Common myeloid progenitor, CD34-positive (primary cell): ENCODE data around the gene TBC1D5.
"Not testable (repeated sequence)": the region's sequence is repeated elsewhere in the genome, so short reads cannot be mapped to it uniquely, and the experiment has no call there.

ENCODE experiments used
- CTCF ChIA-PET: fragments of 350-600 bp; sonication (Branson Sonifier 250); formaldehyde crosslinking; loops from one replicate; lab custom pipeline; 2021; ENCODE audit warnings: antibody characterized with exemption; lab: Charles Lee
- POLR2A ChIA-PET: fragments of 350-600 bp; sonication (Branson Sonifier 250); formaldehyde crosslinking; loops from one replicate; lab custom pipeline; 2021; ENCODE audit warnings: antibody characterized with exemption; lab: Charles Lee
- DNase-seq, 3 donors: peaks; one replicate each; pipeline versions ENCODE4 v3.0.0 to v3.0.0-alpha.2; 2013
- H3K27ac ChIP-seq, 2 experiments: 1 replicate in 1 of 2; 2 replicates in 1 of 2; pipeline ENCODE4 v1.7.0; 2013; ENCODE audit warnings: inconsistent platforms in 2 of 2, low read length in 2 of 2, mild to moderate bottlenecking in 2 of 2, low read depth in 1 of 2, moderate library complexity in 1 of 2; ENCODE audit not compliant: severe bottlenecking in 2 of 2, insufficient read depth in 1 of 2, poor library complexity in 1 of 2
- H3K27me3 ChIP-seq, 5 experiments: replicated peaks in 2 of 5; 1 replicate in 3 of 5; 2 replicates in 2 of 5; pipeline versions ENCODE4 v1.6.1 to v1.7.0; 2013; ENCODE audit warnings: low read length in 4 of 5, mild to moderate bottlenecking in 2 of 5, moderate library complexity in 2 of 5, inconsistent platforms in 1 of 5; ENCODE audit not compliant: insufficient read depth in 5 of 5, control insufficient read depth in 4 of 5
- H3K36me3 ChIP-seq, 4 experiments: 1 replicate in 2 of 4; 2 replicates in 2 of 4; pipeline versions ENCODE4 v1.6.1 to v1.7.0; 2013; ENCODE audit warnings: low read length in 3 of 4, control low read depth in 1 of 4, mild to moderate bottlenecking in 1 of 4; ENCODE audit not compliant: control insufficient read depth in 4 of 4, insufficient read depth in 4 of 4
- H3K4me1 ChIP-seq, 4 experiments: 1 replicate in 3 of 4; 2 replicates in 1 of 4; pipeline versions ENCODE4 v1.6.1 to v1.7.1; 2013; ENCODE audit warnings: low read length in 3 of 4, mild to moderate bottlenecking in 3 of 4, control low read depth in 1 of 4, inconsistent platforms in 1 of 4, moderate library complexity in 1 of 4; ENCODE audit not compliant: control insufficient read depth in 4 of 4, insufficient read depth in 4 of 4; ENCODE audit errors: control extremely low read depth in 1 of 4
- H3K4me3 ChIP-seq, 7 experiments: 1 replicate in 4 of 7; 2 replicates in 3 of 7; pipeline versions ENCODE4 v1.5.1 to v1.7.0; 2013; ENCODE audit warnings: mild to moderate bottlenecking in 7 of 7, low read length in 6 of 7, moderate library complexity in 6 of 7, inconsistent platforms in 2 of 7, low read depth in 2 of 7, control low read depth in 1 of 7; ENCODE audit not compliant: insufficient read depth in 4 of 7, control insufficient read depth in 1 of 7; ENCODE audit errors: extremely low read depth in 1 of 7
- H3K9me3 ChIP-seq, 5 experiments: 1 replicate in 4 of 5; 2 replicates in 1 of 5; pipeline versions ENCODE4 v1.6.1 to v1.7.1; 2013; ENCODE audit warnings: low read length in 4 of 5, mild to moderate bottlenecking in 2 of 5, inconsistent platforms in 1 of 5, low read depth in 1 of 5, moderate library complexity in 1 of 5; ENCODE audit not compliant: control insufficient read depth in 4 of 5, insufficient read depth in 2 of 5; ENCODE audit errors: control extremely low read depth in 1 of 5
- WGBS: methylation state at CpG from one replicate; pipeline ENCODE4 v1.1.5; 2013; ENCODE audit not compliant: insufficient coverage; 5-methylcytosine and 5-hydroxymethylcytosine counted together

TBC1D5 gene

DNA sequence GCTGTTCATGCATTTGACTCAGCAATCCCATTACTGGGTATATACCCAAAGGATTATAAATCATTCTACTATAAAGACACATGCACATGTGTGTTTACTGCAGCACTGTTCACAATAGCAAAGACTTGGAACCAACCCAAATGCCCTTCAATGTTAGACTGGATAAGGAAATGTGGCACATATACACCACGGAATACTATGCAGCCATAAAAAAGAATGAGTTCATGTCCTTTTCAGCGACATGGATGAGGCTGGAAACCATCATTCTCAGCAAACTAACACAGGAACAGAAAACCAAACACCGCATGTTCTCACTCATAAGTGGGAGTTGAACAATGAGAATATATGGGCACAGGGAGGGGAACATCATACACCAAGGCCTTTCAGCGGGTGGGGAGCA lies 391.2 kb downstream of the TBC1D5 start:
- H3K9me3 ChIP-seq, DNase-seq, POLR2A ChIA-PET, H3K4me3 ChIP-seq, H3K36me3 ChIP-seq, H3K4me1 ChIP-seq, H3K27ac ChIP-seq, CTCF ChIA-PET, H3K27me3 ChIP-seq: not testable (repeated sequence)
- WGBS, result no CpG with 5 or more reads among the region's 4 CpGs

- ChIA-PET POLR2A (no interaction called here), CTCF (interaction anchor here (1.1 to 1.5 kb wide), 2 partner anchors 9 to 16 kb away, joined by 4 read pairs; no protein-coding TSS in a partner anchor)
- Histone ChIP-seq H3K27me3 (no peaks in the 10 kb centered on the region), H3K27ac (no peak overlapping the region), H3K4me3 (peak overlapping the region in 1 of 7 experiments; percentile 37), H3K4me1 (no peaks in the 10 kb centered on the region), H3K36me3 (peaks cover 0 to 4% (median 1%) of the 10 kb centered on the region in 4 experiments), H3K9me3 (no peaks in the 10 kb centered on the region)
- DNase-seq, result no peak
- WGBS, result no CpG with 5 or more reads among the region's 1 CpG
Observed at GRCh38 chr3:17349093-17349492, 393.3 kb downstream of the TBC1D5 start.

GRCh38 chr3:17342119-17342518 lies 400.3 kb downstream of the TBC1D5 start:
- Histone ChIP-seq H3K4me3 (no peak overlapping the region), H3K27ac (no peak overlapping the region), H3K27me3 (no peaks in the 10 kb centered on the region), H3K4me1 (peaks cover 0 to 15% (median 0%) of the 10 kb centered on the region in 4 experiments), H3K36me3 (peaks cover 0 to 2% (median under 1%) of the 10 kb centered on the region in 4 experiments), H3K9me3 (no peaks in the 10 kb centered on the region)
- POLR2A ChIA-PET, result no interaction called here
- CTCF ChIA-PET, result interaction anchor here (0.6 kb wide), 1 partner anchor 17 kb away, joined by 3 read pairs; no protein-coding TSS in a partner anchor
- DNase-seq, result no peak

GRCh38 chr3:17340693-17341092 lies 401.7 kb downstream of the TBC1D5 start:
- no peak overlapping the region for H3K4me3 ChIP-seq
- POLR2A ChIA-PET, result no interaction called here
- WGBS, result no CpG with 5 or more reads among the region's 2 CpGs
- peaks cover 0 to 23% (median 0%) of the 10 kb centered on the region in 4 experiments for H3K4me1 ChIP-seq
- H3K36me3 ChIP-seq, result peaks cover 0 to 2% (median under 1%) of the 10 kb centered on the region in 4 experiments
- no peak overlapping the region for H3K27ac ChIP-seq
- DNase-seq, result no peak
- H3K27me3 ChIP-seq, result no peaks in the 10 kb centered on the region
- CTCF ChIA-PET, result interaction anchor here (0.9 to 1.6 kb wide), 3 partner anchors 9 to 15 kb away, joined by 4 to 6 read pairs (median 4); no protein-coding TSS in a partner anchor
- no peaks in the 10 kb centered on the region for H3K9me3 ChIP-seq

- H3K9me3 ChIP-seq, result no peaks in the 10 kb centered on the region
- H3K4me1 ChIP-seq, result peaks cover 0 to 23% (median 0%) of the 10 kb centered on the region in 4 experiments
- no peaks in the 10 kb centered on the region for H3K27me3 ChIP-seq
- peaks cover 0 to 2% (median under 1%) of the 10 kb centered on the region in 4 experiments for H3K36me3 ChIP-seq
- CTCF ChIA-PET, result interaction anchor here (0.9 to 1.6 kb wide), 4 partner anchors 9 to 61 kb away, joined by 3 to 6 read pairs (median 4); no protein-coding TSS in a partner anchor
- POLR2A ChIA-PET, result interaction anchor here (0.5 kb wide), 1 partner anchor 456 kb away, joined by 3 read pairs; the partner anchor contains the start of gene PLCL2
- no peak for DNase-seq
- H3K4me3 ChIP-seq, result no peak overlapping the region
- WGBS, result 100% methylated on average over 1 of the region's 1 CpG
- no peak overlapping the region for H3K27ac ChIP-seq
Observed at GRCh38 chr3:17340261-17340660, 402.2 kb downstream of the TBC1D5 start.

DNA sequence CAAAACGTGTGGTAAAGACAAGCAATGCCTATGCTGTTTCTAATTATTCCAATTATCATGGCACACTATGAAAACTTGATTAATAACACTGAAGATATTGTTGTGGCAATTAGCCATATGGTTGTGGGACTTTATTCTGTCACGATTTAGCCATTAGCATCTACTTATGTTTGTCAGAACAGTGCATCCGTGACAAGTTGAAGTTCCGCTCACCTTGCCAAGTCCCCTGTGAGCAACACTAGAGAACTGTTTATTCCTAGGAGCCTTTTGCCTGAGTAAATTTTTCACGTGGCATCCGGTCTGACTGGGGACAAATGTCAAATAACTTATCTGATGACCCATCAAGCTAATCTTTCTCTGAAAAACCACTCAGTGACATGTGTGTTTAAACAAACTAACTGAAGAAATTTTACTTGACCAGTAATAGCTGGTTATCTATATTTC lies 403.3 kb downstream of the TBC1D5 start:
- ChIA-PET POLR2A (no interaction called here), CTCF (interaction anchor here (1.2 to 1.5 kb wide), 3 partner anchors 17 to 60 kb away, joined by 3 to 4 read pairs (median 3); no protein-coding TSS in a partner anchor)
- WGBS, result 71% methylated on average over 5 of the region's 6 CpGs
- Histone ChIP-seq H3K4me3 (no peak overlapping the region), H3K36me3 (peaks cover 0 to 2% (median under 1%) of the 10 kb centered on the region in 4 experiments), H3K27ac (no peak overlapping the region), H3K4me1 (peaks cover 0 to 25% (median 0%) of the 10 kb centered on the region in 4 experiments), H3K27me3 (no peaks in the 10 kb centered on the region), H3K9me3 (no peaks in the 10 kb centered on the region)
- no peak for DNase-seq

GRCh38 chr3:17336291-17336690 lies 406.1 kb downstream of the TBC1D5 start:
- no CpG with 5 or more reads among the region's 3 CpGs for WGBS
- POLR2A ChIA-PET, result no interaction called here
- Histone ChIP-seq H3K27ac (no peak overlapping the region), H3K4me3 (peak overlapping the region in 1 of 7 experiments; percentile 23), H3K9me3 (no peaks in the 10 kb centered on the region), H3K4me1 (peaks cover 0 to 29% (median 0%) of the 10 kb centered on the region in 4 experiments), H3K27me3 (no peaks in the 10 kb centered on the region), H3K36me3 (peaks cover 0 to 2% (median 0%) of the 10 kb centered on the region in 4 experiments)
- CTCF ChIA-PET, result interaction anchor here (0.6 to 2.4 kb wide), 3 partner anchors 10 to 31 kb away, joined by 3 to 8 read pairs (median 6); no protein-coding TSS in a partner anchor
- peak in 1 of 3 donors; percentile 22 for DNase-seq
